ENCODE measurements around the gene CFAP221.

The CFAP221 gene

GRCh38 chr2:119679846-119680245 is 135.6 kb downstream of the CFAP221 start:
- no peak for TF ChIP-seq CTCF (IDR thresholded peaks at IDR 0.05; ENCODE audit: low read depth, low read length, missing control alignments)
- peak overlapping the region; percentile 93 for H3K4me3 ChIP-seq (replicated peaks; ENCODE audit: low read depth, low read length)
- no peak for DNase-seq (ENCODE audit: extremely low read depth, low read depth)

GRCh38 chr2:119680457-119681202 is 136.4 kb downstream of the CFAP221 start:
- TF ChIP-seq CTCF (IDR thresholded peaks at IDR 0.05; ENCODE audit: low read depth, low read length, missing control alignments): no peak
- no peak for DNase-seq (ENCODE audit: extremely low read depth, low read depth)
- H3K4me3 ChIP-seq (replicated peaks; ENCODE audit: low read depth, low read length): peak overlapping the region; percentile 93

GRCh38 chr2:119681203-119681867 is 137.1 kb downstream of the CFAP221 start:
- no peak overlapping the region for H3K4me3 ChIP-seq (replicated peaks; ENCODE audit: low read depth, low read length)
- no peak for TF ChIP-seq CTCF (IDR thresholded peaks at IDR 0.05; ENCODE audit: low read depth, low read length, missing control alignments)
- DNase-seq (ENCODE audit: extremely low read depth, low read depth): no peak

- no peak for TF ChIP-seq CTCF (IDR thresholded peaks at IDR 0.05; ENCODE audit: low read depth, low read length, missing control alignments)
- DNase-seq (ENCODE audit: extremely low read depth, low read depth): no peak
- no peak overlapping the region for H3K4me3 ChIP-seq (replicated peaks; ENCODE audit: low read depth, low read length)
Observed at GRCh38 chr2:119681868-119682220, 137.6 kb downstream of the CFAP221 start.

- no peak for DNase-seq (ENCODE audit: extremely low read depth, low read depth)
- no peak for TF ChIP-seq CTCF (IDR thresholded peaks at IDR 0.05; ENCODE audit: low read depth, low read length, missing control alignments)
- no peak overlapping the region for H3K4me3 ChIP-seq (replicated peaks; ENCODE audit: low read depth, low read length)
Observed at GRCh38 chr2:119682578-119682977, 138.3 kb downstream of the CFAP221 start.

GRCh38 chr2:119683074-119683712 is 138.9 kb downstream of the CFAP221 start:
- H3K4me3 ChIP-seq (replicated peaks; ENCODE audit: low read depth, low read length): no peak overlapping the region
- no peak for DNase-seq (ENCODE audit: extremely low read depth, low read depth)
- no peak for TF ChIP-seq CTCF (IDR thresholded peaks at IDR 0.05; ENCODE audit: low read depth, low read length, missing control alignments)
